Smooth muscle cell (in vitro differentiated cells): ENCODE data around the gene SHISAL1. TPM values are rescaled to one million over a fixed set of nuclear protein-coding genes. Genes with fewer than 3 reads are reported as not detected.

Experiments
- DNase-seq: peaks from one replicate; lab custom pipeline; 2025; ENCODE audit not compliant: unreplicated experiment; lab: John Stamatoyannopoulos, UW
- H2AFZ ChIP-seq: fragments of 200-600 bp; sonication (generic); 2 replicates; pipeline ENCODE4 v1.6.0; 2016; ENCODE audit warnings: antibody characterized with exemption, low read depth, mild to moderate bottlenecking
- H3F3A ChIP-seq: fragments of 200-600 bp; sonication (generic); 2 replicates; pipeline ENCODE4 v1.6.0; 2017; ENCODE audit warnings: antibody characterized with exemption, low read depth
- H3K27ac ChIP-seq: fragments of 200-600 bp; sonication (generic); 2 replicates; pipeline ENCODE4 v1.5.1; 2016; ENCODE audit warnings: low read depth, mild to moderate bottlenecking
- H3K27me3 ChIP-seq: fragments of 200-600 bp; sonication (generic); 2 replicates; pipeline ENCODE4 v1.6.1; 2016; ENCODE audit warnings: low read depth, mild to moderate bottlenecking
- H3K36me3 ChIP-seq: fragments of 200-600 bp; sonication (generic); 2 replicates; pipeline ENCODE4 v1.5.1; 2016; ENCODE audit warnings: low read depth
- H3K4me1 ChIP-seq: fragments of 200-600 bp; sonication (generic); 2 replicates; pipeline ENCODE4 v1.5.1; 2016; ENCODE audit warnings: low read depth
- H3K4me2 ChIP-seq: fragments of 200-600 bp; sonication (generic); 2 replicates; pipeline ENCODE4 v1.6.0; 2016; ENCODE audit warnings: mild to moderate bottlenecking
- H3K4me3 ChIP-seq: fragments of 200-600 bp; sonication (generic); 2 replicates; pipeline ENCODE4 v1.5.1; 2016; ENCODE audit warnings: mild to moderate bottlenecking
- H3K79me2 ChIP-seq: fragments of 200-600 bp; sonication (generic); 2 replicates; pipeline ENCODE4 v1.6.0; 2016; ENCODE audit warnings: low read depth, mild to moderate bottlenecking
- H3K9ac ChIP-seq: fragments of 200-600 bp; sonication (generic); 2 replicates; pipeline ENCODE4 v1.6.0; 2016; ENCODE audit warnings: low read depth
- H3K9me3 ChIP-seq: fragments of 200-600 bp; sonication (generic); replicated peaks from 2 replicates; pipeline ENCODE4 v1.5.1; 2016; ENCODE audit warnings: low read depth
- H4K20me1 ChIP-seq: fragments of 200-600 bp; sonication (generic); 2 replicates; pipeline ENCODE4 v1.6.0; 2016; ENCODE audit warnings: low read depth
- WGBS: methylation state at CpG from one replicate; pipeline ENCODE4 v1.1.7; 2016; ENCODE audit warnings: low lambda C conversion rate; 5-methylcytosine and 5-hydroxymethylcytosine counted together
- polyA plus RNA-seq: library from polyadenylated mRNA; unstranded; fragments of >200 nt; fragmentation: Nextera tagmentation; extraction: Ambion mirVana; gene quantifications from 2 replicates; pipeline ENCODE4 v1.2.1, GENCODE V29; 2016
- total RNA-seq: library from RNA; depleted of rRNA; stranded (reverse); fragments of >200 nt; gene quantifications from 2 replicates; pipeline ENCODE4 v1.2.3, GENCODE V29; 2014
- TF ChIP-seq, protein P1 (sequence below): fragments of 200-600 bp; sonication (generic); IDR thresholded peaks from 2 replicates; pipeline ENCODE4 v1.5.1; 2017; ENCODE audit warnings: borderline replicate concordance, mild to moderate bottlenecking, antibody characterized with exemption; ENCODE audit not compliant: insufficient read depth, poor library complexity, severe bottlenecking

SHISAL1 gene
- total and polyA plus RNA-seq, 2 experiments from 2014 or later, result 0.78 to 1.9 TPM

DNA sequence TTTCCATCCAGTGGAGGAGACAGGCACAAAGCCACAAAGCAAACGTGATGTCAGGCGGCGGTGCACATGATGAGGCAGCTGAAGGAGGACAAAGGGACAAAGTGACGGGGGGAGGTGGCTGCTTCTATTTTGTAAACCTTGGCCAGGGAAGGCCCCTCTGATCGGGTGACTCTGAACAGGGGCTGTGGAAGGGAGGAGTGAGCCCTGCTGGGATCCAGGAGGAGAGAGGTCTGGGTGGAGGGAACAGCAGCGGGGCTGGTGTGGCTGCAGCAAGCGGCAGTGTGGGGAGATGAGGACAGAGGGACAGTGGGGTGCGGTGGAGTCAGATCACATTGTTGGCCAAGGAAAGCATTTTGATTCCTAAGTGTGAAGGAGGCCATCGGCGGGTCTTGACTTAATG is 36.7 kb downstream of the SHISAL1 start:
- Histone ChIP-seq H3K4me2 (no peak overlapping the region), H3K27me3 (no peaks in the 10 kb centered on the region), H3K4me1 (peaks cover 32% of the 10 kb centered on the region), H2AFZ (no peak overlapping the region), H3K9ac (no peak overlapping the region), H3K4me3 (no peak overlapping the region), H3F3A (no peaks in the 10 kb centered on the region), H3K36me3 (no peaks in the 10 kb centered on the region), H3K9me3 (no peaks in the 10 kb centered on the region), H3K79me2 (no peaks in the 10 kb centered on the region), H4K20me1 (no peaks in the 10 kb centered on the region), H3K27ac (no peak overlapping the region)
- WGBS, result 90% methylated on average over 10 of the region's 10 CpGs
- TF ChIP-seq, protein P1, sequence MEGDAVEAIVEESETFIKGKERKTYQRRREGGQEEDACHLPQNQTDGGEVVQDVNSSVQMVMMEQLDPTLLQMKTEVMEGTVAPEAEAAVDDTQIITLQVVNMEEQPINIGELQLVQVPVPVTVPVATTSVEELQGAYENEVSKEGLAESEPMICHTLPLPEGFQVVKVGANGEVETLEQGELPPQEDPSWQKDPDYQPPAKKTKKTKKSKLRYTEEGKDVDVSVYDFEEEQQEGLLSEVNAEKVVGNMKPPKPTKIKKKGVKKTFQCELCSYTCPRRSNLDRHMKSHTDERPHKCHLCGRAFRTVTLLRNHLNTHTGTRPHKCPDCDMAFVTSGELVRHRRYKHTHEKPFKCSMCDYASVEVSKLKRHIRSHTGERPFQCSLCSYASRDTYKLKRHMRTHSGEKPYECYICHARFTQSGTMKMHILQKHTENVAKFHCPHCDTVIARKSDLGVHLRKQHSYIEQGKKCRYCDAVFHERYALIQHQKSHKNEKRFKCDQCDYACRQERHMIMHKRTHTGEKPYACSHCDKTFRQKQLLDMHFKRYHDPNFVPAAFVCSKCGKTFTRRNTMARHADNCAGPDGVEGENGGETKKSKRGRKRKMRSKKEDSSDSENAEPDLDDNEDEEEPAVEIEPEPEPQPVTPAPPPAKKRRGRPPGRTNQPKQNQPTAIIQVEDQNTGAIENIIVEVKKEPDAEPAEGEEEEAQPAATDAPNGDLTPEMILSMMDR, result no peak
- DNase-seq, result no peak

DNA sequence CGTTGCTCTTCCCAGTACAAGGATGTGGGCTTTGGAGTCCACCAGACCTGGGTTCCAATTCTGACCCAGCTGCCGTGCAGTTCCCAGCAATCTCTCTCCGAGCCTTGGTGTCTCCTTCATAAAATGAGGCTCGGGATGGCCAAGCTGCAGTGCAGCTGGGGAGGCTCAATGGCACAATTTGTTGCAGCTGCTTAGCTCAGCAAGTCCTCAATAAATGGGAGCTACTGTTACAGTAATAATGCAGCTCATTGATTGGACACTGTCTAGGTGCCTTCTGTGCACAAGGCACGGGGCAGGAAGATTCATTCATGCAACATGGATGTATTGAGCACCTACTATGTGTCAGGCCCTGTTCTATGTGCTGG is 37.1 kb downstream of the SHISAL1 start:
- no peaks in the 10 kb centered on the region for H3K79me2 ChIP-seq
- no peaks in the 10 kb centered on the region for H3K9me3 ChIP-seq
- no peak overlapping the region for H3K9ac ChIP-seq
- TF ChIP-seq, protein P1, result no peak
- peaks cover 33% of the 10 kb centered on the region for H3K4me1 ChIP-seq
- no peaks in the 10 kb centered on the region for H3K27me3 ChIP-seq
- no peak for DNase-seq
- H3K4me2 ChIP-seq, result no peak overlapping the region
- no peak overlapping the region for H3K27ac ChIP-seq
- H3K4me3 ChIP-seq, result no peak overlapping the region
- no peaks in the 10 kb centered on the region for H3F3A ChIP-seq
- no peaks in the 10 kb centered on the region for H3K36me3 ChIP-seq
- no peak overlapping the region for H2AFZ ChIP-seq
- no peaks in the 10 kb centered on the region for H4K20me1 ChIP-seq
- 89% methylated on average over 5 of the region's 5 CpGs for WGBS

DNA sequence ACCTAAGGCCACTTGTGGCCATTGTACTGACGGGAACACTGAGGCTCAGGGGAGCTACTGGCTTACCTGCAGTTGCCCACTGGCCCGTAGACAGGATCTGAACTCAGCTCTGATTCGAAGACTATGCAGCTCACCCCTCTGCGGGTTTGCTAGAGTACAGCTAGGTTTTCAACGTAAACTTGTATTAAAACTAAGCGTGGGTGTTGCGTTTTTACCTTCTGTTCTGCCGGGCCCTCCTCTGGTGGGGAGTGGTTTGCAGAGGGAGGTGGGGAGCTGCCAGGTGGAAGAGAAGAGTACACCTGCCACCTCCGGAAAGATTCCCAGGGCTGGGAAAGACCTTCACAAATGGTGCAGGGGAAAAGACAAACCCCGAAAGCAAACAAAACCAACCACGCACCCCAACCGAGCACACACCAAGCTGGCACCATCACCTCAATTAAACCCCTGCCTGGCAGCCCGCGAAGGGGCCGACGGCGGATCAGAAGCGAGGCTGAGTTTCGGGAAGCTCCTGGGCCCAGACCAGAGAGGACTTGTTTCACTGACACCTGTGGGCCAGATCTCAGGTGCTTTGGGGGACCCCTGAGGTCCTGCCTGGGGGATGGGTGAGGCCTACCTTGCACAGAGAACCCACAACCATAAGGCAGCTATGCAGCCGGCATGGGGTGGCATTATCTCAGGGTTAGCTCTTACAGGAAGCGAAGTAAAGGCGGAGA is 37.7 kb downstream of the SHISAL1 start:
- Histone ChIP-seq H3K4me1 (peaks cover 33% of the 10 kb centered on the region), H3K36me3 (no peaks in the 10 kb centered on the region), H3K9ac (no peak overlapping the region), H4K20me1 (no peaks in the 10 kb centered on the region), H3K79me2 (no peaks in the 10 kb centered on the region), H3K27ac (no peak overlapping the region), H3K9me3 (no peaks in the 10 kb centered on the region), H2AFZ (no peak overlapping the region), H3F3A (no peaks in the 10 kb centered on the region), H3K27me3 (no peaks in the 10 kb centered on the region), H3K4me2 (no peak overlapping the region), H3K4me3 (no peak overlapping the region)
- WGBS, result 96% methylated on average over 22 of the region's 22 CpGs
- TF ChIP-seq, protein P1, result no peak
- no peak for DNase-seq

DNA sequence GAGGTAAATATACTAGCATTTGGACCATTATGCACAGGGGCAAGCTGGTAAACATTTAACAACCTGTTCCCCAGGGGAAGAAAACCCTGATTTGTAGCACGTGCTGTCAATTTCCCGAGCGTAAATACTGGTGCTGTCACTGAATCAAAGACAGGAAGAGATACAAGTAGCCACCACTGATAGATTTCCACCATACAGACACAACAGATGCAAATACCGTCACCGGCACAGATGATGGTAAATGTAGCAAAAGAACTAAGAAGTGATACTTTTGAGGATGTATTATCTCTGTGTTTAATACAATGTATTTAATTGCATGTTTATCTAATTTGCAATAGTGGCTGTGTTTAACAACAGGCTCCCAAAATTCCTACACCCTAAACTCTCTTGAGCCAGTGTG is 39.6 kb downstream of the SHISAL1 start:
- no peak overlapping the region for H3K4me2 ChIP-seq
- no peaks in the 10 kb centered on the region for H3K79me2 ChIP-seq
- no peaks in the 10 kb centered on the region for H3K9me3 ChIP-seq
- no peak overlapping the region for H3K4me3 ChIP-seq
- no peaks in the 10 kb centered on the region for H4K20me1 ChIP-seq
- no peaks in the 10 kb centered on the region for H3K27me3 ChIP-seq
- H3K4me1 ChIP-seq, result peaks cover 33% of the 10 kb centered on the region
- 83% methylated on average over 5 of the region's 5 CpGs for WGBS
- H2AFZ ChIP-seq, result no peak overlapping the region
- H3K27ac ChIP-seq, result no peak overlapping the region
- H3K9ac ChIP-seq, result no peak overlapping the region
- no peaks in the 10 kb centered on the region for H3F3A ChIP-seq
- no peak for DNase-seq
- H3K36me3 ChIP-seq, result no peaks in the 10 kb centered on the region
- TF ChIP-seq, protein P1, result no peak
